Measurements from ENCODE around the gene CHID1. TPM values are rescaled to one million over a fixed set of nuclear protein-coding genes. Genes with fewer than 3 reads are reported as not detected.

CHID1 gene
- total and polyA plus RNA-seq, 9 of the 15 experiments (the other 6 are each of a cell fraction or from before 2014, with no cell fraction given), result 15.1 to 108 (median 39.8) TPM

GRCh38 chr11:911031-911889, 650 bp upstream of the CHID1 start (continued):
- TF ChIP-seq, protein P1, sequence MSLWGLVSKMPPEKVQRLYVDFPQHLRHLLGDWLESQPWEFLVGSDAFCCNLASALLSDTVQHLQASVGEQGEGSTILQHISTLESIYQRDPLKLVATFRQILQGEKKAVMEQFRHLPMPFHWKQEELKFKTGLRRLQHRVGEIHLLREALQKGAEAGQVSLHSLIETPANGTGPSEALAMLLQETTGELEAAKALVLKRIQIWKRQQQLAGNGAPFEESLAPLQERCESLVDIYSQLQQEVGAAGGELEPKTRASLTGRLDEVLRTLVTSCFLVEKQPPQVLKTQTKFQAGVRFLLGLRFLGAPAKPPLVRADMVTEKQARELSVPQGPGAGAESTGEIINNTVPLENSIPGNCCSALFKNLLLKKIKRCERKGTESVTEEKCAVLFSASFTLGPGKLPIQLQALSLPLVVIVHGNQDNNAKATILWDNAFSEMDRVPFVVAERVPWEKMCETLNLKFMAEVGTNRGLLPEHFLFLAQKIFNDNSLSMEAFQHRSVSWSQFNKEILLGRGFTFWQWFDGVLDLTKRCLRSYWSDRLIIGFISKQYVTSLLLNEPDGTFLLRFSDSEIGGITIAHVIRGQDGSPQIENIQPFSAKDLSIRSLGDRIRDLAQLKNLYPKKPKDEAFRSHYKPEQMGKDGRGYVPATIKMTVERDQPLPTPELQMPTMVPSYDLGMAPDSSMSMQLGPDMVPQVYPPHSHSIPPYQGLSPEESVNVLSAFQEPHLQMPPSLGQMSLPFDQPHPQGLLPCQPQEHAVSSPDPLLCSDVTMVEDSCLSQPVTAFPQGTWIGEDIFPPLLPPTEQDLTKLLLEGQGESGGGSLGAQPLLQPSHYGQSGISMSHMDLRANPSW (CRISPR knock-in tag; IDR thresholded peaks at IDR 0.05), result no peak
- no peak for TF ChIP-seq ZNF707 (CRISPR knock-in tag; conservative IDR thresholded peaks at IDR 0.05)
- peak; percentile 81 for TF ChIP-seq GTF2E2 (tag; IDR thresholded peaks at IDR 0.05)
- 0 out of 2 replicates have a peak, but pooled peaks have one; percentile 31 for TF ChIP-seq MYC (IDR thresholded peaks at IDR 0.05; ENCODE audit: low read depth, low read length)
- peak; percentile 68; the same call in 1 of the 2 replicates for TF ChIP-seq MYC (CRISPR knock-in tag; IDR thresholded peaks at IDR 0.05; ENCODE audit: borderline replicate concordance, low read depth)
- TF ChIP-seq, protein P2, sequence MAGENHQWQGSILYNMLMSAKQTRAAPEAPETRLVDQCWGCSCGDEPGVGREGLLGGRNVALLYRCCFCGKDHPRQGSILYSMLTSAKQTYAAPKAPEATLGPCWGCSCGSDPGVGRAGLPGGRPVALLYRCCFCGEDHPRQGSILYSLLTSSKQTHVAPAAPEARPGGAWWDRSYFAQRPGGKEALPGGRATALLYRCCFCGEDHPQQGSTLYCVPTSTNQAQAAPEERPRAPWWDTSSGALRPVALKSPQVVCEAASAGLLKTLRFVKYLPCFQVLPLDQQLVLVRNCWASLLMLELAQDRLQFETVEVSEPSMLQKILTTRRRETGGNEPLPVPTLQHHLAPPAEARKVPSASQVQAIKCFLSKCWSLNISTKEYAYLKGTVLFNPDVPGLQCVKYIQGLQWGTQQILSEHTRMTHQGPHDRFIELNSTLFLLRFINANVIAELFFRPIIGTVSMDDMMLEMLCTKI (IDR thresholded peaks at IDR 0.05; ENCODE audit: partially characterized antibody), result no peak
- no peak for TF ChIP-seq ZFP36 (IDR thresholded peaks at IDR 0.05; ENCODE audit: low read depth, low read length, partially characterized antibody)
- TF ChIP-seq EP300 (IDR thresholded peaks at IDR 0.05; ENCODE audit: low read length), result no peak
- TF ChIP-seq MEIS2 (IDR thresholded peaks at IDR 0.05; ENCODE audit: partially characterized antibody), result no peak
- no peak for TF ChIP-seq WHSC1 (IDR thresholded peaks at IDR 0.05; ENCODE audit: low read length)
- TF ChIP-seq NFXL1 (CRISPR knock-in tag; IDR thresholded peaks at IDR 0.05), result no peak
- TF ChIP-seq, protein P3, sequence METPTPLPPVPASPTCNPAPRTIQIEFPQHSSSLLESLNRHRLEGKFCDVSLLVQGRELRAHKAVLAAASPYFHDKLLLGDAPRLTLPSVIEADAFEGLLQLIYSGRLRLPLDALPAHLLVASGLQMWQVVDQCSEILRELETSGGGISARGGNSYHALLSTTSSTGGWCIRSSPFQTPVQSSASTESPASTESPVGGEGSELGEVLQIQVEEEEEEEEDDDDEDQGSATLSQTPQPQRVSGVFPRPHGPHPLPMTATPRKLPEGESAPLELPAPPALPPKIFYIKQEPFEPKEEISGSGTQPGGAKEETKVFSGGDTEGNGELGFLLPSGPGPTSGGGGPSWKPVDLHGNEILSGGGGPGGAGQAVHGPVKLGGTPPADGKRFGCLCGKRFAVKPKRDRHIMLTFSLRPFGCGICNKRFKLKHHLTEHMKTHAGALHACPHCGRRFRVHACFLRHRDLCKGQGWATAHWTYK (CRISPR knock-in tag; IDR thresholded peaks at IDR 0.05), result peak; percentile 16; the same call in 1 of the 2 replicates
- no peak for TF ChIP-seq ZZZ3 (IDR thresholded peaks at IDR 0.05)
- no peak; the same call in 1 of the 2 replicates for TF ChIP-seq NR2C1 (IDR thresholded peaks at IDR 0.05)
- TF ChIP-seq NR2C1 (tag; IDR thresholded peaks at IDR 0.05), result no peak
- TF ChIP-seq LARP7 (IDR thresholded peaks at IDR 0.05), result no peak
- no peak for TF ChIP-seq ZNF551 (CRISPR knock-in tag; IDR thresholded peaks at IDR 0.05)
- TF ChIP-seq MAZ (CRISPR knock-in tag; conservative IDR thresholded peaks at IDR 0.05 in 1 of 2, IDR thresholded peaks at IDR 0.05 in 1 of 2), result peak; percentile 33 to 46; a peak in 2 of 4 replicates
- TF ChIP-seq FOXM1 (IDR thresholded peaks at IDR 0.05; ENCODE audit: low read depth), result no peak
- 0 out of 2 replicates have a peak, but pooled peaks have one; percentile 1 for TF ChIP-seq FOXM1 (CRISPR knock-in tag; IDR thresholded peaks at IDR 0.05; ENCODE audit: low read depth)
